Measurements from ENCODE around the gene EPHB2. TPM values are rescaled to one million over a fixed set of nuclear protein-coding genes. Genes with fewer than 3 reads are reported as not detected.

The EPHB2 gene
- total RNA-seq, 2 donors from 2014 or later, result 11.4 to 17.4 TPM

DNA sequence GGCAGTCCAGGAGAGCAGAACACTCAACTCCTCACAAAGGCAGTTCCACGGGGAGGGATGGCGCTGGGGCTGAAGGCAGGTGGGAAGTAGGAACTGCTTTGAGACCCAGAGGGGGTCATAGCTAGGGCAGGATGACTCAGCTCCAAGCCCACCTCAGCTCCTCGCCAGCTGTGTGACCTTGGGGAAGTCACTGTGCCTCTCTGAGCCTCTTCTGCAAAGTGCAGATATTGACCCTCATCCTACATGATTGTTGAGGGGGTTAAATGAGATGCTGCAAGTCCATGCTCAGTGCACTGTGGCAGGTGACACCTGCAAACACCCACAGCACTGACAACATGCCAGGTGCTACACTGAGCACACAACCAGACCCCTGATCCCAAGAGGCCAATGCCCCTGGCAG lies 168.8 kb downstream of the EPHB2 start:
- intact Hi-C loops (cut with DNase I), result no loop called here
- no peak for DNase-seq (ENCODE audit: low spot score)

DNA sequence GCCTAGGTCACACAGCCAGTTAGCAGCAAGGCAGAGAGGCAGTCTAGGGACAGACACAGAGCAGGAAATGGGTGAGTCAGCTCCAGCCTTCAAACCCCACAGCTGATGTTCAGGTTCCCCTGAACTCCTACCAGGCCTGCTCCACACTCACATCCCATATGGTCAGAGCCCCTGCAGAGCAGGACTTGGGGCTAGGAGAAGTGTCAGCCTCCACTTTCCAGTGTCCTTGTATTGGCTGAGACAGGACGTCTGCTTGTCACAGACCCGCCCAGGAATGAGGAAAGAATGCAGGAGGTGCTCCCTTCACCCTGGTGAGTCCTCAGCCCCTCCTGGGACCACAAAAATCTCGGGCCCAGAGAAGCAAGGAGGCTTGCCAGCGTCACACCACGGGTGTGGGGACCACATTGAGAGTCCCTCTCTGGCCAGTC lies 169.5 kb downstream of the EPHB2 start:
- intact Hi-C loops (cut with DNase I), result no loop called here
- no peak for DNase-seq (ENCODE audit: low spot score)

DNA sequence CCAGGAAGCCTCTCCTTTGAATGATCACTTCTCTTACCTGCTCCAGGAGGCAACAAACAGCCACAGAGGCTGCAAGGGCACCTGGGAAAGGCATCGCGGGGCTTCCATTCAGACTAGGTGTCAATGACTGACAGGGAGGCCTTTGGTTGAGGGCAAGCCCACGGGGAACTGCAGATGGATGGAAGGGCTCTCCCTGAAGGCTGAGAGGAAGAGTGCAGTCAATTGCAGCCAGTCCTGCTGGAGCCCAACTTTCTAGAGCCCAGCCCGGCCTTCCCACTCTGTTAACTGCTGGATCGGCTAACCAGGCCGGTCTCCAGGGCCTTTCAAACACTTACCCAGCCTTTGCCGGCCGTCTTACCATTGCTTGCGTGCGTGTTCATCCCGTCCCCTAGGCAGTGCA lies 172.8 kb downstream of the EPHB2 start:
- intact Hi-C loops (cut with DNase I), result no loop called here
- DNase-seq (ENCODE audit: low spot score), result no peak

DNA sequence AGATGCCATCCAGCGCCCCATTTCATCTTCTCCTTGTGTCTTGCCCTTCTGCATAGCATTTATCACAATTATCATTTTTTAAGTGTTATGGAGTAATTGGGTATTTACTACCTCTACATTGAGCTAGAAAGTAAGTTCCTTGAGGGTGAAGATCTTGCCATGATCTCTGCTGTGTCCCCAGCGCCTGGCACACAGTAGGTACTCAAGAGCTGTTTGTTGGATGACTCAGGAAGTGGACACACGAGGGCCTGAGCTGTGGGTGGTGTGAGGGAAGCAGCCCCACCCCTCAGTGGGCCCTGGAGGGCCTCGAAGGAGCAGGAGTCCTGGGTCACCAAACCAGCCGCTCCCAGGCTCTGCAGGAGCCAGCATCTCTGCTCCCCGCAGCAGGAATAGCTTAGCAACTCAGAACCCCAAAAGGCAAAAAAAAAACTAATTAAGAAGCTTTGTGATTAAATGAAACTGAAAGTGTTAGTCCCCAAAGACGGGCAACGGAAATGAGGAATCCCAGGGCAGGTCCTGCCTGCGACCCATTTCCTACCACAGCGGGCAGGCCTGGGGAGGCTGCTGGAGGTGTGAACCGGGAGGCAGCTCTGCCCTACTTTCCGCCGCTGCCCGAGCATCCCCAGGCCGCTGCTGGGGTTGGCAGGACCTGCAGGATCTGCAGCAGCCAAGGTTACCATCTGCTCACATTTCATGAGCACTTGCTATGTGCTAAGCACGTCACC lies 174.3 kb downstream of the EPHB2 start:
- intact Hi-C loops (cut with DNase I), result no loop called here

DNA sequence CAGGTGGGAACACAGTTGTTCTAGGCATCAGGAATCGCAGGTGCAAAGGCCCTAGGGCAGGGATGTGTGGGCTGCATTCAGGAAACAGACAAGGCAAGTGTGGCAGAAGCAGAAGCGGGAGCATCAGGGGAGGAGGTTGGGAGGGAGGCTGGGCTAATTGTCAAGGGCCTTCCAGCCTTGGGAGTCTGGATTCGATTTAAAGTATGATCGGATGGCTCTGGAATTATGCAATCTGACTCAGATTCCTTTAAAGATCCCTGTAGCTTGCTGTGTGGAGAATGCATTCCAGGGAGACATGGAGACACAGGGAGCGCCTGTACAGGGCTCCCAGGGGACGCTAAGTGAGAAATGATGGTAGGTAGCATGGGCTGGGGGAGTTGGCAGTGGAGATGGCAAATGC lies 175.6 kb downstream of the EPHB2 start:
- DNase-seq (ENCODE audit: low spot score), result no peak

More for the DNA sequence above, 174.3 kb downstream of the EPHB2 start:
- no peak for DNase-seq (ENCODE audit: low spot score)

DNA sequence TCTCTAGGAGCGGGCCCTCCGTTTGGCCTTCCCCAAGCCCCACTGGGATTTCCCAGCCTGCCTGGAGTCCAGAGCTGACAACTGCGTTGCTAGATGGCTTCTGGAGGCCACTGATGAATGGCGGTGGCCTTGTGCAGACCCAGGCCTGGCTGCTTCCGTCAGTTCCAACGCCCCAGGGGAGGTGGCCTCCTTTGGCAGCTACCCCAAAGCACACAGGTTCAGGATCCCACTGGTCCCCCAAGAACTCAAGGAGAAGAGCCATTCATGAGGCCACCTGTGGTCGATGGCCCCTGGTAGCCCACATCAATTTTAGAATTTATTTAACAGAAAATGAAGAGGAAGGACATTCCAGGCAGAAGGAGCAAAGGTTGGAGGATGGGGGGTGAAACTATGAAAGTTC lies 176.9 kb downstream of the EPHB2 start:
- intact Hi-C loops (cut with DNase I), result no loop called here
- no peak for DNase-seq (ENCODE audit: low spot score)

More for the DNA sequence above, 175.6 kb downstream of the EPHB2 start:
- intact Hi-C loops (cut with DNase I), result no loop called here

DNA sequence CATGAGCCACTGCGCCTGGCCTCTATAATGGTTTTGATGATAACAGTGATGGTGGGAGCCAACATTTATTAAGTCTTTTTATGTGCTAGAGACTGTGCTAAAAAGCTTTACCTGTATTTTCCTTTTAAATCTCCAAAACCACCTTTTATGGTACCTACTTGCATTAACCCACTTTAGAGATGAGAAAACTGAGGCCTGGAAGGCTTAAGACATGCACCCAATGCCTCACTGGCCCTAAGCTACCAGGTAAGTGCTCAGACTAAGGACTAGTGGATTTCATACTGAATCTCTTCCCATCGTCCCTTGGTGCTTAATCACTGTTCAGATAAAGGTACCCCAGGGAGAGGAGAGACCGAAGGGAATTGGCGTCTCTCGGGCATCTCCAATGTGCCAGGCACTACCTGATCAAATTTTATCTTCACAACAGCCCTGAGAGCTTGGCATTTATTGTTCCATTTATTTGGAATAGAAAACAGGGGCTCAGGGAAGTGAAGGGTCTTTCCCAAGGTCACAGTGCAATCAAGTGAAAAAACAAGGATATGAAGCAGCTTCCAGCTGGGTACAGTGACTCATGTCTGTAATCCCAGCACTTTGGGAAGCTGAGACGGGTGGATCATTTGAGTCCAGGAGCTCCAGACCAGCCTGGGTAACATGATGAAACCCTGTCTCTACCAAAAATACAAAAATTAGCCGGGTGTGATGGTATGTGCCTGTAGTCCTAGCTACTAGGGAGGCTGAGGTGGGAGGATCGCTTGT lies 177.9 kb downstream of the EPHB2 start:
- intact Hi-C loops (cut with DNase I), result no loop called here
- no peak for DNase-seq (ENCODE audit: low spot score)

DNA sequence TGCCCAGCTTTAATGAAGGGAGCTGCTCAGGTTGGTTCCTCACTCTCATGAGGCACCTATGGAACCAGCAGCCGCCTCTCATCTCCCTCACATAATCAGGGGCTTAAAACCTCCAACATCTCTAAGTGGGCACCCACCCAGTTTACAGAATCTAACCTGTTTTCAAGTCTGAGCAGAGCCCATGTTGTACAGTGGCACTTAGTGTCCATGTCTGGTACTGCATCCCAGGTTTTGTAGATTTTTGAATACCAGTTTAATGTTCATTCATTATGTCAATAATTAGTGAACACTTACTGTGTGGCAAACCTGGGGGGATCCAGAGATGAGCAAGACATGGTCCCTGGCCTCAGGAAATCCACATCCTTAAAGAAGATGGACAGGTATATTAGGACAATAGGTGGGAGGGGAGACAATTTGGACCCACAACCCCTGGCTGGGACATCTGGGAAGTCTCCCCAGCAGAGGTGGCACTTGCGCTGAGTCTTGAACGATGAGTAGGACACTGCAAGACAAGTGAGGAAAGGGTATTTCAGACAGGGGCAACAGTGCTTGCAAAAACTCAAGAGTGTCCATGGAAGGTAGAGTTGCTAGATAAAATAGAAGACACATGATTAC lies 178.7 kb downstream of the EPHB2 start:
- no peak for DNase-seq (ENCODE audit: low spot score)

DNA sequence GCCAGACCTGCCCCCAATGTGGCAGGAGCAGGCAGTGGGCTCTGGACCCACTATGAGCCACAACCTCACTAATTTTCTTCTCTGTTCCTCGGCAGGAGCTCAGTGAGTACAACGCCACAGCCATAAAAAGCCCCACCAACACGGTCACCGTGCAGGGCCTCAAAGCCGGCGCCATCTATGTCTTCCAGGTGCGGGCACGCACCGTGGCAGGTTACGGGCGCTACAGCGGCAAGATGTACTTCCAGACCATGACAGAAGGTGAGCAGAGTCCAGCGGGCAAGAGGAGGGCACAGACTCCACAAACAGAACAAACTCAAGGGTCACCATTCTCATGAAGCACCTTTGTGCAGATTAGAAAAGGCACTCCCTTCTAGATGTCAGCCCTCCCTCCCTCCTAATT lies 182.2 kb downstream of the EPHB2 start:
- intact Hi-C loops (cut with DNase I), result no loop called here
- no peak for DNase-seq (ENCODE audit: low spot score)

More for the DNA sequence above, 178.7 kb downstream of the EPHB2 start:
- intact Hi-C loops (cut with DNase I), result no loop called here

DNA sequence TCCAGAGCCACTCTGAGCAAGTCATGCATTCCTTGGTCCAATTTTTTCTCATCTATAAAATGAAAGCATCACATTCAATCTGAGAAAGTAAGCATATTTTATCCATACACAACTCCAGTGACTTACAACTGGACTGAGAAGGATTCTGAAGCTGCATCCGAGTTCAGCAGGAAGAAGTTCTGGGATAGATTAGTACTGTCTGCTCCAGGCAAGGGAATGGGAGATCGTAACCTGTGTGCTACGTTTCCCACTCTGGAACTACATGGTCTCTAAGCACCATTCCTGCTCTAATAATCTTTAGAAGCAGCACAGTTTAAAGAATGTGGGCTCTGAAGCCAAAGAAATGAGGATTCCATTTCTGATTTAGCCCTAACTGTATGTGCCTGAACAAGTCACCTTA lies 182.7 kb downstream of the EPHB2 start:
- intact Hi-C loops (cut with DNase I), result no loop called here
- no peak for DNase-seq (ENCODE audit: low spot score)

DNA sequence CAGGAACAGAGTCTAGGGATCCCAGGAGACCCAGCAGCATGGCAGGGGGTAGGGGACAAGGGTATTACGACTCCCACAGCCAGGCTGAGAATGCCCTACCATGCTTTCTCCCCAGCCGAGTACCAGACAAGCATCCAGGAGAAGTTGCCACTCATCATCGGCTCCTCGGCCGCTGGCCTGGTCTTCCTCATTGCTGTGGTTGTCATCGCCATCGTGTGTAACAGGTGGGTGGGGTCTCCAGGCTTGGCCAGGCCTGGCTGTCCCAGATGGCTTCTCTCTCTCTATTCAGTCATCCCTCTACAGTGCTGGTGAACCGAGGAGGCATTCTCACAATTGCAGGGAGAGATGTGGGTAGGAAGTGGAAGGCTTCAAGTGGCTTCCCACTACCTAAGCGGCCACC lies 184.7 kb downstream of the EPHB2 start:
- DNase-seq (ENCODE audit: low spot score), result no peak
- intact Hi-C loops (cut with DNase I), result no loop called here

DNA sequence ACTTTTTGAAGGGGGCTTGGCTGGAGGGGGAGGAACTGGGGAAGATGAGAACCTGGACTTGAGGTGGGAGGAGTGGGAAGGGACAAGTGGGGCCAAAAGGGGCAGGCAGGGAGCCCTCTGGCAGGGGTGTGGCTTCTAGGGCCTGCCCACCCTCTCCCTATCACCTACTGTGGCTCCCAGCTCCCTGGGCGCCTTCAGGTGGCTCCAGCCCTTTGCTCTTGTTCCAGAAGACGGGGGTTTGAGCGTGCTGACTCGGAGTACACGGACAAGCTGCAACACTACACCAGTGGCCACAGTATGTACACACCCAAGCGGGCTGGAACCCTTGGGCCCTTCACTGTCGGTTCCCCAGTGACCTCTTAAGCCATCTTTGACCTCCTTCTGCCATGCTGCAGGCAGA lies 185.5 kb downstream of the EPHB2 start:
- no peak for DNase-seq (ENCODE audit: low spot score)
- intact Hi-C loops (cut with DNase I), result no loop called here

DNA sequence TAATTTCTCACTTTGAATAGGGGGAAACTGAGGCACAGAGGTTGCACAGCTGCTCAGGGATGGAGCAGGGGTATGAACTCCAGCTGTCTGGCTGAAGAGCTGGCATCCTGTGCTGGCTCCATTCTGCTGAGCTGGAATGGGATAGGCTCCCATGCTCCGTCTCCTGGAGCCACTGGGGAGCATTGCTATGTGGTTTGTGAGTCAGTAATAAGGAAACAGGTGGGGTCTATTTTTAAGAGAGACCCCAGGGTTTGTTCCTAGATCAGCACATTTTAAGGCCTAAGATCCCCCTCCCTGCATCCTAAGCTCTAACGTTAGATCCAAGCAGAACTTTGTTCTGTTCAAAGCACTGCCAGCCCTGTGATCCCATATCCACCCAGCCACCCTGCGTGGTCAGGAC lies 189.8 kb downstream of the EPHB2 start:
- intact Hi-C loops (cut with DNase I), result no loop called here
- DNase-seq (ENCODE audit: low spot score), result no peak

DNA sequence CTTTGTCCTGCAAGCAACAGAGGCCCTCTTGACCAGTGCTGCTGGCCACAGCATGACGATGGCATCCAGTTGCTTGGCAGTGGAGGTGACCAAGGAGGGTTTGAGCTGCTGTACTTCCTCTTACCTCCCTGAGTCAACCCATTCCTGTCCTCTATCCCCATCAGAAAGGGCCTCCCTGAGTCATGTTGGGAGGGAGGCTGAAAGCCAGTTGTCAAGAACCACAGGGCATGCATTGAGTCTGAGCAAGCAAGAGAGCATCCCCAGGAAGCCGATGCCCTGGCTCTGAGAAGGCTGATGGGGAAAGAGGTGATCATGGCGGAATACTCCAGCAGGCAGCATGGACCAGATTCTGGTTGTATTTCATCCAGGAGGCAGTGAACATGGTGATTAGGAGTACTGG lies 192.5 kb downstream of the EPHB2 start:
- intact Hi-C loops (cut with DNase I), result loop anchor here in 1 of 2 donors (2.0 kb wide), 1 partner anchor 434 kb away; no protein-coding TSS in a partner anchor

DNA sequence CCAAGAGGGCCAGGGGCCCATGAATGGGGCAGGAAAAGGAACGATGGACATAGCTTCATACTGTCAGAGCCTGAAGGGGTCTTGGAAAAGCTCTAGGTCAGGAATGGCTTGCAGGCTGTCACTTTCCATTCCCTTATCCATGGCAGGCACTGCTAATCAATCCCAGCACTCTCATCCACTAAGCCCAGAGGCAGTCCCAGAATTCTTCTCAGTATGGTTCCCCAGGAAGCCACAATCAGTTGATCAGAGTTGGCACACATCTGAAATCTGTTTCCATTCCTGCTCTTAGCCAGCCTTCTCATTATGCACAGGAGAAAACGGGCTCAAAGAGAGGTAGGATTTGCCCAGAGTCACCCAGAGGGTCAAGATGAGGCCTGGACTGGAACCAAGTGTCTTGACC lies 196.3 kb downstream of the EPHB2 start:
- intact Hi-C loops (cut with DNase I), result no loop called here
- no peak for DNase-seq (ENCODE audit: low spot score)

More for the DNA sequence above, 192.5 kb downstream of the EPHB2 start:
- DNase-seq (ENCODE audit: low spot score), result no peak

DNA sequence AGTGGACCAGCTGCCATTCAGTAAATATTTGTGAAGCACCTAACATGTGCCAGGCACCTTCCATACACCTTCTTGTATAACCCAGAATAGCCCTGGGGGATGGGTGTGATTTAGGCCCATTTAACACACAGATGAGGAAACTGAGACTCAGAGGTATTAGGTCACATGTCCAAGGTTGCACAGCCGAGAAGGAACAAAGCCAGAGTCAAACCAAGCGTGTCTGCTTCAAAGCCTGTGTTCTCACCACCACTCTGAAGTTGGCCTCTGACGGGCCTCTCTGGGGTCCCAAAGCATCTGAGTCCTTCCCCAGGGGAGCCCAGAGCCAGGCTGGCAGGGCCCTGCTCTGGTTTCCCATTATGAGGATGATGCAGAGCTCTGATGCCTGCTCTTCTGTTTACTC lies 196.9 kb downstream of the EPHB2 start:
- no peak for DNase-seq (ENCODE audit: low spot score)
- intact Hi-C loops (cut with DNase I), result no loop called here

DNA sequence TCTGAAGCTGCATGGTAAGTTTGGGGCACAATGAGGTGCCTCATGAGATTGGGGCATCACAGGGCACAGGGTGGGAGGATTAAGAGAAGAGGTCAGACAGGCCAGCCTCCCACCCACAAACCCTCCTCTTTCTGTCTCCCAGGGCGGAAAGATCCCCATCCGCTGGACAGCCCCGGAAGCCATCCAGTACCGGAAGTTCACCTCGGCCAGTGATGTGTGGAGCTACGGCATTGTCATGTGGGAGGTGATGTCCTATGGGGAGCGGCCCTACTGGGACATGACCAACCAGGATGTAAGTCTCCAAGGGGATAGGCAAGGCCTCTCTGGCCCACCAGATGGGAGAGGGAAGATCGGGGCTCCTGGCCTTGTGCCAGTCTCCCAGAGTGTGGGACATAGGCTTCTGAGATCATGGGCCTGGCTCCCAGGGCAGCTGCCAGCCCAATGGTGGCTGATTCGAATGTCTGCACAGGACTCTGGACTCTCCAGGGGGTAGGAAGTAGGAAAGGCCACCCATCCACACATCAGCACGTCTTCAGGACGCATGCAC lies 198.3 kb downstream of the EPHB2 start:
- intact Hi-C loops (cut with DNase I), result no loop called here
- no peak for DNase-seq (ENCODE audit: low spot score)

DNA sequence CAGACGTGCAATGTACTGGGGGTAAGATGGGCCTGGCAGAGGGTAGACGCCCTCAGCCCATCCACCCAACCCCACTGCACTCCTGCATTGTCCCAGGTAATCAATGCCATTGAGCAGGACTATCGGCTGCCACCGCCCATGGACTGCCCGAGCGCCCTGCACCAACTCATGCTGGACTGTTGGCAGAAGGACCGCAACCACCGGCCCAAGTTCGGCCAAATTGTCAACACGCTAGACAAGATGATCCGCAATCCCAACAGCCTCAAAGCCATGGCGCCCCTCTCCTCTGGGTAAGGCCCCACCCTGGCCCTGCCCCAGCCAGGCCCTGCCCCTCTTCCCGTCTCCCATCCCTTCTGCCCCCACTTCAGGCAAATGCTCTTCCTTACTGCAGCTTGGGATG lies 199.6 kb downstream of the EPHB2 start:
- DNase-seq (ENCODE audit: low spot score), result no peak
- intact Hi-C loops (cut with DNase I), result no loop called here

DNA sequence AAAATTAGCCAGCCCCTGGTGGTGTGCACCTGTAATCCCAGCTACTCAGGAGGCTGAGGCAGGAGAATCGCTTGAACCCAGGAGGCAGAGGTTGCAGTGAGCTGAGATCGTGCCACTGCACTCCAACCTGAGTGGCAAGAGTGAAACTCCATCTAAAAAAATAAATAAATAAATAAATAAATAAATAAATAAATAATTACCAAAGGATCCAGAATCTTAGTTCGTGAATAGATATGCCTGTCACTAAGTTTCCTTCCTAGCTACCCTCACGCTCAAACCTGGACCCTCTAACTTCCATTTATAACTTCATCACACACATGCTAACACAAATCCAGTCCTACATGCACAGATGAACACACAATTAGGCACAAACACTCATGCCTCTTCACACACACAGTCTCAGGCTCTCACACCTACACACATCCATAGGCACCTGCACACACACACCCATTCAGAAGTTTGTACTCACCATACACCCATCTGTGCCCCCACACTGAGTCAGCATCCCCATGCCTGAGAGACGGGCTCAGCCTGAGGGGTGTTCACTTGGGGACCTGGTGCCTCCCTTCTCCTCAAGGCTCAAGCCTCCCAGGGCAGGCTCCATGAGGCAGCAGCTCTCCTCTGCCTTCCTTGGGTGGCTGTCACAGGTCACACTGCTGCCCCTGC lies 200.5 kb downstream of the EPHB2 start:
- intact Hi-C loops (cut with DNase I), result no loop called here
- DNase-seq (ENCODE audit: low spot score), result no peak

DNA sequence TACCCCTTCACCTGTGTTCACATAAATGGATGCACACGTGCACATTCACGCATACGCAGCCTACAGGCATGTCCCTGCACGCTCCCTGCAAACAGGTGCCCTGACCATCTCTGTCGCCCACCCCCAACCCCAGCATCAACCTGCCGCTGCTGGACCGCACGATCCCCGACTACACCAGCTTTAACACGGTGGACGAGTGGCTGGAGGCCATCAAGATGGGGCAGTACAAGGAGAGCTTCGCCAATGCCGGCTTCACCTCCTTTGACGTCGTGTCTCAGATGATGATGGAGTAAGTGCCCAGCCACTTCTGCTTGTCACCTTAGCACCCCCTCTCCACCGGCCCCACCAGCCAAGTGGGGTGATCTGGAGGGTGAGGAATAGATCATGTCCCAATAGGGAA lies 201.7 kb downstream of the EPHB2 start:
- no peak for DNase-seq (ENCODE audit: low spot score)
- intact Hi-C loops (cut with DNase I), result no loop called here

Data from posterior vena cava (tissue), 2 donors.